NT2/D1 (cell line): ENCODE results near the gene GPSM1.
"Not testable (repeated sequence)": the region's sequence is repeated elsewhere in the genome, so short reads cannot be mapped to it uniquely, and the experiment has no call there.

Source experiments
- DNase-seq: peaks from one replicate; pipeline ENCODE4 v3.0.0-alpha.2; 2011; ENCODE audit warnings: low read depth, low spot score
- H3K27me3 ChIP-seq: 2 replicates; pipeline ENCODE4 v1.6.0; 2011; ENCODE audit warnings: mild to moderate bottlenecking; ENCODE audit not compliant: insufficient read length, insufficient read depth
- H3K36me3 ChIP-seq: 2 replicates; pipeline ENCODE4 v1.6.1; 2011; ENCODE audit warnings: mild to moderate bottlenecking, low read length, mixed read lengths; ENCODE audit not compliant: insufficient read depth, insufficient read length
- H3K4me1 ChIP-seq: 2 replicates; pipeline ENCODE4 v1.5.1; 2011; ENCODE audit not compliant: insufficient read depth, insufficient read length
- H3K4me3 ChIP-seq: 2 replicates; pipeline ENCODE4 v1.5.1; 2011; ENCODE audit warnings: low read depth; ENCODE audit not compliant: insufficient read length
- H3K9ac ChIP-seq: 2 replicates; pipeline ENCODE4 v1.6.0; 2011; ENCODE audit warnings: low read depth; ENCODE audit not compliant: insufficient read length
- H3K9me3 ChIP-seq: 2 replicates; pipeline ENCODE4 v1.5.1; 2011; ENCODE audit warnings: mild to moderate bottlenecking, low read length; ENCODE audit not compliant: insufficient read depth
- SUZ12 ChIP-seq: IDR thresholded peaks from 2 replicates; pipeline ENCODE4 v1.6.1; 2011; ENCODE audit not compliant: insufficient read length, insufficient read depth; ENCODE audit errors: extremely low read depth
- YY1 ChIP-seq: IDR thresholded peaks from 2 replicates; pipeline ENCODE4 v1.6.1; 2011; ENCODE audit not compliant: insufficient read length, insufficient read depth
- ZNF274 ChIP-seq: IDR thresholded peaks from 2 replicates; pipeline ENCODE4 v1.6.1; 2011; ENCODE audit warnings: mild to moderate bottlenecking, low read depth, low read length

The GPSM1 gene

GRCh38 chr9:136346927-136347465, 19.7 kb downstream of the GPSM1 start:
- Histone ChIP-seq H3K4me3 (no peak overlapping the region), H3K9ac (no peak overlapping the region), H3K27me3 (no peaks in the 10 kb centered on the region), H3K9me3 (no peaks in the 10 kb centered on the region; the same call in 1 of the 2 replicates), H3K4me1 (peaks cover 35% of the 10 kb centered on the region), H3K36me3 (peaks cover 28% of the 10 kb centered on the region)
- TF ChIP-seq YY1, result no peak
- no peak for TF ChIP-seq ZNF274
- no peak for TF ChIP-seq SUZ12
- DNase-seq, result no peak

- no peak for DNase-seq
- Histone ChIP-seq H3K4me3 (no peak overlapping the region), H3K9ac (peak overlapping the region; percentile 42), H3K27me3 (no peaks in the 10 kb centered on the region), H3K9me3 (no peaks in the 10 kb centered on the region; the same call in 1 of the 2 replicates), H3K4me1 (peaks cover 32% of the 10 kb centered on the region), H3K36me3 (peaks cover 26% of the 10 kb centered on the region)
- TF ChIP-seq SUZ12 (no peak), YY1 (no peak), ZNF274 (no peak)
These were observed 20.3 kb downstream of the GPSM1 start for GRCh38 chr9:136347472-136348256.

GRCh38 chr9:136348691-136349090, 21.4 kb downstream of the GPSM1 start:
- Histone ChIP-seq H3K4me3 (no peak overlapping the region), H3K27me3 (no peaks in the 10 kb centered on the region), H3K36me3 (peaks cover 20% of the 10 kb centered on the region), H3K9ac (no peak overlapping the region), H3K9me3 (no peaks in the 10 kb centered on the region; the same call in 1 of the 2 replicates), H3K4me1 (peaks cover 28% of the 10 kb centered on the region)
- TF ChIP-seq SUZ12 (no peak), ZNF274 (no peak), YY1 (no peak)
- no peak for DNase-seq

- H3K4me3 ChIP-seq, result no peak overlapping the region
- H3K36me3 ChIP-seq, result peaks cover 17% of the 10 kb centered on the region
- no peaks in the 10 kb centered on the region; the same call in 1 of the 2 replicates for H3K9me3 ChIP-seq
- peaks cover 30% of the 10 kb centered on the region for H3K4me1 ChIP-seq
- H3K9ac ChIP-seq, result no peak overlapping the region
- no peaks in the 10 kb centered on the region for H3K27me3 ChIP-seq
- TF ChIP-seq YY1, result no peak
- TF ChIP-seq SUZ12, result no peak
- no peak for TF ChIP-seq ZNF274
- DNase-seq, result no peak
These were observed 22.2 kb downstream of the GPSM1 start for GRCh38 chr9:136349546-136349945.

GRCh38 chr9:136351252-136351800, 24.0 kb downstream of the GPSM1 start:
- Histone ChIP-seq H3K9ac (no peak overlapping the region), H3K36me3 (peaks cover 21% of the 10 kb centered on the region), H3K9me3 (no peaks in the 10 kb centered on the region; the same call in 1 of the 2 replicates), H3K27me3 (no peaks in the 10 kb centered on the region), H3K4me1 (peaks cover 24% of the 10 kb centered on the region), H3K4me3 (no peak overlapping the region)
- no peak for DNase-seq
- TF ChIP-seq ZNF274 (no peak), YY1 (no peak), SUZ12 (no peak)

- H3K36me3 ChIP-seq, result peaks cover 26% of the 10 kb centered on the region
- not testable (repeated sequence) for H3K9me3 ChIP-seq, H3K9ac ChIP-seq, DNase-seq, H3K27me3 ChIP-seq, H3K4me3 ChIP-seq
- H3K4me1 ChIP-seq, result peaks cover 19% of the 10 kb centered on the region
These were observed 24.5 kb downstream of the GPSM1 start for GRCh38 chr9:136351868-136352267.

- Histone ChIP-seq H3K9ac (peak overlapping the region; percentile 42), H3K36me3 (peaks cover 34% of the 10 kb centered on the region), H3K4me3 (no peak overlapping the region), H3K9me3 (no peaks in the 10 kb centered on the region; the same call in 1 of the 2 replicates), H3K4me1 (peaks cover 18% of the 10 kb centered on the region), H3K27me3 (no peaks in the 10 kb centered on the region)
- DNase-seq, result no peak
- TF ChIP-seq YY1, result no peak
These were observed 25.3 kb downstream of the GPSM1 start for GRCh38 chr9:136352682-136353081.

GRCh38 chr9:136353088-136353487, 25.7 kb downstream of the GPSM1 start:
- no peak overlapping the region for H3K9ac ChIP-seq

More at GRCh38 chr9:136353088-136353487, 25.7 kb downstream of the GPSM1 start:
- no peak for TF ChIP-seq YY1
- no peak for TF ChIP-seq SUZ12
- no peak for TF ChIP-seq ZNF274
- peaks cover 39% of the 10 kb centered on the region for H3K36me3 ChIP-seq
- no peak for DNase-seq
- no peaks in the 10 kb centered on the region; the same call in 1 of the 2 replicates for H3K9me3 ChIP-seq
- H3K4me3 ChIP-seq, result no peak overlapping the region
- H3K4me1 ChIP-seq, result peaks cover 14% of the 10 kb centered on the region
- no peaks in the 10 kb centered on the region for H3K27me3 ChIP-seq
